ENCODE measurements around the gene KAT2B. TPM values are rescaled to one million over a fixed set of nuclear protein-coding genes. Genes with fewer than 3 reads are reported as not detected.

The KAT2B gene
- polyA plus RNA-seq, 1 of the 3 experiments (the other 2 are of a cell fraction), result 2.1 TPM

DNA sequence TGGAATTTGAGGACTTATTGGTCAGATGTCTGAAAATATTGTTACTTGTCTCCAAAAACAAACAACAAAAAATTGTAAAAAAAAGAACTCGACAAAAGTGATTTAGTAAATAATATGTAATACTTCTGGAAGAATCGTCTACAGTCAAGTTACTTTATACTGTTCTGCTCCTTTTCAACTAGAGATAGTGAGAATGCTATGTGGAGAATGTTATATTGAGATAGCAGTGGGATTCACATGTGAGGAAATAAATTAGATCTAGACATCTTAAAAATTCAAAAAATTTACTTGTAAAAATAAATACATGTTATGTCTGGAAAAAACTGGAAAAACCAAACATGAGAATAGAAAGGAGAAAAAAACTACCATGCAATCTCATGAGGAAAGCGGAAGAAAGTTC is 80.8 kb downstream of the KAT2B start:
- TF ChIP-seq, protein P1, sequence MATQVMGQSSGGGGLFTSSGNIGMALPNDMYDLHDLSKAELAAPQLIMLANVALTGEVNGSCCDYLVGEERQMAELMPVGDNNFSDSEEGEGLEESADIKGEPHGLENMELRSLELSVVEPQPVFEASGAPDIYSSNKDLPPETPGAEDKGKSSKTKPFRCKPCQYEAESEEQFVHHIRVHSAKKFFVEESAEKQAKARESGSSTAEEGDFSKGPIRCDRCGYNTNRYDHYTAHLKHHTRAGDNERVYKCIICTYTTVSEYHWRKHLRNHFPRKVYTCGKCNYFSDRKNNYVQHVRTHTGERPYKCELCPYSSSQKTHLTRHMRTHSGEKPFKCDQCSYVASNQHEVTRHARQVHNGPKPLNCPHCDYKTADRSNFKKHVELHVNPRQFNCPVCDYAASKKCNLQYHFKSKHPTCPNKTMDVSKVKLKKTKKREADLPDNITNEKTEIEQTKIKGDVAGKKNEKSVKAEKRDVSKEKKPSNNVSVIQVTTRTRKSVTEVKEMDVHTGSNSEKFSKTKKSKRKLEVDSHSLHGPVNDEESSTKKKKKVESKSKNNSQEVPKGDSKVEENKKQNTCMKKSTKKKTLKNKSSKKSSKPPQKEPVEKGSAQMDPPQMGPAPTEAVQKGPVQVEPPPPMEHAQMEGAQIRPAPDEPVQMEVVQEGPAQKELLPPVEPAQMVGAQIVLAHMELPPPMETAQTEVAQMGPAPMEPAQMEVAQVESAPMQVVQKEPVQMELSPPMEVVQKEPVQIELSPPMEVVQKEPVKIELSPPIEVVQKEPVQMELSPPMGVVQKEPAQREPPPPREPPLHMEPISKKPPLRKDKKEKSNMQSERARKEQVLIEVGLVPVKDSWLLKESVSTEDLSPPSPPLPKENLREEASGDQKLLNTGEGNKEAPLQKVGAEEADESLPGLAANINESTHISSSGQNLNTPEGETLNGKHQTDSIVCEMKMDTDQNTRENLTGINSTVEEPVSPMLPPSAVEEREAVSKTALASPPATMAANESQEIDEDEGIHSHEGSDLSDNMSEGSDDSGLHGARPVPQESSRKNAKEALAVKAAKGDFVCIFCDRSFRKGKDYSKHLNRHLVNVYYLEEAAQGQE (IDR thresholded peaks at IDR 0.05; ENCODE audit: low read depth, low read length), result no peak
- no peak overlapping the region for H2AFZ ChIP-seq (ENCODE audit: low read depth)
- CTCF ChIA-PET, result interaction anchor here (1.3 kb wide), 1 partner anchor 80 kb away, joined by 3 read pairs; no protein-coding TSS in a partner anchor
- H3K4me2 ChIP-seq, result no peak overlapping the region
- no peaks in the 10 kb centered on the region for H3K27me3 ChIP-seq (ENCODE audit: insufficient read depth)
- H3K9me2 ChIP-seq, result no peaks in the 10 kb centered on the region
- no peaks in the 10 kb centered on the region for H3K79me2 ChIP-seq (ENCODE audit: insufficient read depth)
- WGBS (ENCODE audit: low lambda C conversion rate), result 90% methylated on average over 3 of the region's 3 CpGs
- no peak overlapping the region for H3K4me3 ChIP-seq (ENCODE audit: low read depth in 2 of 2, low read length in 1 of 2)
- no peaks in the 10 kb centered on the region for H3F3A ChIP-seq (replicated peaks; ENCODE audit: insufficient read depth)
- no peak for DNase-seq
- H3K9ac ChIP-seq, result no peak overlapping the region
- no peak overlapping the region for H3K27ac ChIP-seq (ENCODE audit: low read depth in 2 of 2, low read length in 1 of 2)
- POLR2A ChIA-PET, result no interaction called here
- no peaks in the 10 kb centered on the region for H3K36me3 ChIP-seq (replicated peaks in 1 of 2; ENCODE audit: control insufficient read depth in 1 of 2, insufficient read depth in 2 of 2, low read length in 1 of 2)
- H3K9me3 ChIP-seq, result no peaks in the 10 kb centered on the region
- no peaks in the 10 kb centered on the region; a peak in 1 of 4 replicates for H3K4me1 ChIP-seq (ENCODE audit: control insufficient read depth in 1 of 2, insufficient read depth in 2 of 2, low read depth in 1 of 2, low read length in 1 of 2)
- no peaks in the 10 kb centered on the region for H4K20me1 ChIP-seq (ENCODE audit: insufficient read depth)

DNA sequence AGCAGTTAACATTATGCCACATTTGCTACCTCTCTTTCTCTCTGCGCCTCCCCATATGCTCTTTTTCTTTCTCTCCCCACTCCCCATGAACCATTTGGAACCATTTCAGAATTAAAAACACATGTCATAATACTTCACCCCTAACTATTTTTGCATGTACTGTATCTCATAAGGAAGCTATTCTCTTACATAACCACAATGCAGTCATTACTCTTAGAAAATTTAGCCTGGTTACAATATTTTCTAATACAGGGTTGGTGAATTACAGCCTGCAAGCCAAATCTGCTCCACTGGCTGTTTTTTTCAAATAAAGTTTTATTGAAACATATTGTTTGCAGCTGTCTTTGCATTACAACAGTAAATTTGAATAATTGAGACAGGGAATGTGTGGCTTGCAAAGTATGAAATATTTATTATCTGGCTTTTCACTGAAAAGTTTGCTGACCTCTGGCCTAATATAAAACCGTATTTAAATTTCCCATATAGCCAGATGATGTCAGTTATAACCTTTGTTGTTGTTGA is 82.9 kb downstream of the KAT2B start:
- Histone ChIP-seq H3K27me3 (ENCODE audit: insufficient read depth) (no peaks in the 10 kb centered on the region), H3K9ac (no peak overlapping the region), H3K9me3 (no peaks in the 10 kb centered on the region), H2AFZ (ENCODE audit: low read depth) (no peak overlapping the region), H3K9me2 (no peaks in the 10 kb centered on the region), H3K4me2 (no peak overlapping the region), H3F3A (replicated peaks; ENCODE audit: insufficient read depth) (no peaks in the 10 kb centered on the region), H3K4me3 (ENCODE audit: low read depth in 2 of 2, low read length in 1 of 2) (no peak overlapping the region), H3K27ac (ENCODE audit: low read depth in 2 of 2, low read length in 1 of 2) (no peak overlapping the region), H3K79me2 (ENCODE audit: insufficient read depth) (no peaks in the 10 kb centered on the region), H3K4me1 (ENCODE audit: control insufficient read depth in 1 of 2, insufficient read depth in 2 of 2, low read depth in 1 of 2, low read length in 1 of 2) (no peaks in the 10 kb centered on the region; a peak in 1 of 4 replicates), H4K20me1 (ENCODE audit: insufficient read depth) (no peaks in the 10 kb centered on the region), H3K36me3 (replicated peaks in 1 of 2; ENCODE audit: control insufficient read depth in 1 of 2, insufficient read depth in 2 of 2, low read length in 1 of 2) (peaks cover 0 to 4% of the 10 kb centered on the region in 2 experiments)
- CTCF ChIA-PET, result interaction anchor here (0.6 to 1.8 kb wide), 3 partner anchors 8 to 25 kb away, joined by 3 to 4 read pairs (median 4); no protein-coding TSS in a partner anchor
- POLR2A ChIA-PET, result no interaction called here
- no peak for DNase-seq
- 80% methylated on average over 2 of the region's 2 CpGs for WGBS (ENCODE audit: low lambda C conversion rate)
- TF ChIP-seq, protein P2, sequence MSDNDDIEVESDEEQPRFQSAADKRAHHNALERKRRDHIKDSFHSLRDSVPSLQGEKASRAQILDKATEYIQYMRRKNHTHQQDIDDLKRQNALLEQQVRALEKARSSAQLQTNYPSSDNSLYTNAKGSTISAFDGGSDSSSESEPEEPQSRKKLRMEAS (IDR thresholded peaks at IDR 0.05; ENCODE audit: low read depth), result no peak
- TF ChIP-seq, protein P3, sequence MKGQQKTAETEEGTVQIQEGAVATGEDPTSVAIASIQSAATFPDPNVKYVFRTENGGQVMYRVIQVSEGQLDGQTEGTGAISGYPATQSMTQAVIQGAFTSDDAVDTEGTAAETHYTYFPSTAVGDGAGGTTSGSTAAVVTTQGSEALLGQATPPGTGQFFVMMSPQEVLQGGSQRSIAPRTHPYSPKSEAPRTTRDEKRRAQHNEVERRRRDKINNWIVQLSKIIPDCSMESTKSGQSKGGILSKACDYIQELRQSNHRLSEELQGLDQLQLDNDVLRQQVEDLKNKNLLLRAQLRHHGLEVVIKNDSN (IDR thresholded peaks at IDR 0.05; ENCODE audit: borderline replicate concordance, low read depth), result no peak
- no peak for TF ChIP-seq RFX5 (IDR thresholded peaks at IDR 0.05; ENCODE audit: low read length)
- TF ChIP-seq MEF2A (IDR thresholded peaks at IDR 0.05; ENCODE audit: borderline replicate concordance, low read depth), result no peak
- TF ChIP-seq POLR2AphosphoS5 (IDR thresholded peaks at IDR 0.05; ENCODE audit: low read depth, low read length), result no peak
- no peak for TF ChIP-seq TAF1 (IDR thresholded peaks at IDR 0.05; ENCODE audit: borderline replicate concordance, low read depth, low read length)
- TF ChIP-seq, protein P4, sequence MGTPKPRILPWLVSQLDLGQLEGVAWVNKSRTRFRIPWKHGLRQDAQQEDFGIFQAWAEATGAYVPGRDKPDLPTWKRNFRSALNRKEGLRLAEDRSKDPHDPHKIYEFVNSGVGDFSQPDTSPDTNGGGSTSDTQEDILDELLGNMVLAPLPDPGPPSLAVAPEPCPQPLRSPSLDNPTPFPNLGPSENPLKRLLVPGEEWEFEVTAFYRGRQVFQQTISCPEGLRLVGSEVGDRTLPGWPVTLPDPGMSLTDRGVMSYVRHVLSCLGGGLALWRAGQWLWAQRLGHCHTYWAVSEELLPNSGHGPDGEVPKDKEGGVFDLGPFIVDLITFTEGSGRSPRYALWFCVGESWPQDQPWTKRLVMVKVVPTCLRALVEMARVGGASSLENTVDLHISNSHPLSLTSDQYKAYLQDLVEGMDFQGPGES (IDR thresholded peaks at IDR 0.05; ENCODE audit: low read depth, low read length), result no peak
- TF ChIP-seq FOXJ3 (CRISPR knock-in tag; IDR thresholded peaks at IDR 0.05), result no peak
- no peak for TF ChIP-seq GATA2 (CRISPR knock-in tag; IDR thresholded peaks at IDR 0.05)
- no peak for TF ChIP-seq FOXM1 (IDR thresholded peaks at IDR 0.05; ENCODE audit: low read depth)
- no peak for TF ChIP-seq EP300 (IDR thresholded peaks at IDR 0.05; ENCODE audit: borderline replicate concordance in 1 of 2, low read depth in 1 of 2, low read length in 1 of 2)
- no peak for TF ChIP-seq MXI1 (IDR thresholded peaks at IDR 0.05; ENCODE audit: low read depth, low read length)
- TF ChIP-seq, protein P1 (IDR thresholded peaks at IDR 0.05; ENCODE audit: low read depth, low read length), result no peak
- no peak for TF ChIP-seq RXRA (IDR thresholded peaks at IDR 0.05; ENCODE audit: borderline replicate concordance, low read depth)

Data from SK-N-SH (cell line).